LHCN-M2 (cell line): Measurements from ENCODE around the gene HOXC11. TPM values are rescaled to one million over a fixed set of nuclear protein-coding genes. Genes with fewer than 3 reads are reported as not detected.

Experiments used
- DNase-seq: peaks from one replicate; pipeline ENCODE4 v3.0.0-alpha.2; 2012; ENCODE audit warnings: low read depth
- total RNA-seq: library from RNA; depleted of rRNA; stranded (reverse); fragments of >200 nt; gene quantifications from 2 replicates; pipeline ENCODE4 v1.2.3, GENCODE V29; 2014

The HOXC11 gene
- total RNA-seq, 1 experiment from 2014 or later = 3.4 TPM

DNA sequence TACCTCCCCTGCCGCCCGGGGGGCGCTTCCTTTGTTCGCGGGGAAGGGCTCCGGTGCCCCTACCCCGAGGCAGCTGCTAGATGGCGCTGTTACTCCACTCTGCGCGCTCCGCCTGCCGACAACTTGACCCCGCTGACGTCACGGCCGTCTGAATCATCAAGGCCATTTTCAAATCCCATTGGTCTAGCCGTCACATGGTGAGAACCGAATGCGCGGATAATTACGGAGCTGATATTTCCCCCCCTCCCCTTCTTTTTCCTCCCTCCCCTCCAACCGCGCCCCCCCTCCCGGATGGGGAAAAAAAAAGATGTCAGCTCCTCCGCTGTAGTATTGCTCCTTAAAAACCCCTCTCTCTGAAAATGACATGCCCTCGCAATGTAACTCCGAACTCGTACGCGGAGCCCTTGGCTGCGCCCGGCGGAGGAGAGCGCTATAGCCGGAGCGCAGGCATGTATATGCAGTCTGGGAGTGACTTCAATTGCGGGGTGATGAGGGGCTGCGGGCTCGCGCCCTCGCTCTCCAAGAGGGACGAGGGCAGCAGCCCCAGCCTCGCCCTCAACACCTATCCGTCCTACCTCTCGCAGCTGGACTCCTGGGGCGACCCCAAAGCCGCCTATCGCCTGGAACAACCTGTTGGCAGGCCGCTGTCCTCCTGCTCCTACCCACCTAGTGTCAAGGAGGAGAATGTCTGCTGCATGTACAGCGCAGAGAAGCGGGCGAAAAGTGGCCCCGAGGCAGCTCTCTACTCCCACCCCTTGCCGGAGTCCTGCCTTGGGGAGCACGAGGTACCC is 12.2 kb downstream of the HOXC11 start, which contains the start of gene HOXC10:
Gene HOXC10 (plus strand): TSS at position 246 of the 791 bp plus-strand sequence. CDS start 114 bp downstream, at position 360.
- peak; percentile 95 for DNase-seq

DNA sequence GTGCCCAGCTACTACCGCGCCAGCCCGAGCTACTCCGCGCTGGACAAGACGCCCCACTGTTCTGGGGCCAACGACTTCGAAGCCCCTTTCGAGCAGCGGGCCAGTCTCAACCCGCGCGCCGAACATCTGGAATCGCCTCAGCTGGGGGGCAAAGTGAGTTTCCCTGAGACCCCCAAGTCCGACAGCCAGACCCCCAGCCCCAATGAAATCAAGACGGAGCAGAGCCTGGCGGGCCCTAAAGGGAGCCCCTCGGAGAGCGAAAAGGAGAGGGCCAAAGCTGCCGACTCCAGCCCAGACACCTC is 12.7 kb downstream of the HOXC11 start:
- no peak for DNase-seq

DNA sequence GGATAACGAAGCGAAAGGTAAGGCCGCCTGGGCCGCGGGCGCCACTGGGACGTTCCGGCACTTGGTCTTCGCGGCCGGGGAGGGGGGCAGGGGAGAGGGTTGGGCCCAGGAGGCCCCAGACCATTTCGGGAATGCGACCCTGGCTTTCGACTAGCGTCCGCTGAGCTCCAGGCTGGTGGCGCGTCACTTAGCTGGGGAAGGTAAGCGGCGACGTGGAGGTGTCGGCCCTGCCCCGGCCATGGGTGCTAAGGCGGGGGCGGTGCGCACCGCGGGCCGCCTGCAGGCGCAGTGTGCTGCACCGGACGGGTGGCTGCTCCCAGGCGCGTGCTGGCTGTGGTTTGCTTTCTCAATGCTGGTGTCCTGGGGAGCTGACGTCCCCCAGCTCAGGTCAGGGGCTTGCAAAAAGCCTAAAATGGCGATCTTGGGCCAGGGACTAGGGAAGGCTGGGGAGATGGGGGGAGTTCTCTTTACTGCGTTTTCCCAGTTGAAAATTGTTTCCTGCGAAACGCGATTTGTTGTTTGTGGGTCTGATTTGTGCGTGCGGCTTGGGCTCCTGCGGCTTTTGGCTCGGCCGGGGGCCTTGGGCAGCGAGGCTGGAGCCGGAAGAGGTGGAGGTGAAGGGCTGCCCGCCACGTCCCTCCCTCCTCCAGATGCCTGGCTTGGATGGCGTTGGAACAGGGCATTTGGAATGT is 13.2 kb downstream of the HOXC11 start:
- peak; percentile 36 for DNase-seq

DNA sequence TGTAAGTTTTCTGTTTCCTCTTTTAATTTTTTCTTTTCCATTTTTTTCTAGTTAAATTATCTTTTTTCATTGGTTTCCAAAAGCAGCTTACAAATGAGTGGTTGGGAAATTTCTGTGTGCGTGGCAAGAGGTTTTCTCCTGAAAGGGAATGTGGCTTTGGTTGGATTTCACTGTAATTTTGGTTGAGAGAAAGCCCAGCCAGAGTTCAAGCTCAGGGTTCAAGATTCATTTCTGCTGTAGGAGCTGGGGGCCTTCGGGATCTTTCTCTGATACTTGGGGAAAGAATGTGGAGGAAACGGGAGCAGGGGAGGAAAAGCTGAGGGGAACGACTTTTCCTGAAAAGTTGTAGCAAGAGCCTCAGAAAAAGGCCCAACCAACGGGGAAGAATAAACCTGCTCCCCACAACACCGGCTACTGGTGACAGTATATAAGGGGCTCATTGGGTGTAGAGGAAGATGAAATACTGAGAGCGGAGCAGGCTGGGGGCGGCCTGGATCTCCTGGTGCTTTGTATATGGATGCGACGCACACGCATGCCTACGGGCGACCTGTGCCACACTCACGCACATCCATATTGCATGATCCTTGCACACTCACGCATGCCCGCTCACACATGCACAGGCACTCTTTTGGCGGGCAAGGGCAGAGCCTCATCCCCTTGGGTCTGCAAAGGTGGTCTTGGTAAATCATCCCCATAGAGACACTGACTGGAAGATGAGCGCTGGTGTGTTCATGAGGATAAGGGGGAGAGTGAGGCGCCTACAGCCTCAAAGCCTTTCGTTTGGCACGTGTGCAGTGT is 14.0 kb downstream of the HOXC11 start:
- DNase-seq = no peak

DNA sequence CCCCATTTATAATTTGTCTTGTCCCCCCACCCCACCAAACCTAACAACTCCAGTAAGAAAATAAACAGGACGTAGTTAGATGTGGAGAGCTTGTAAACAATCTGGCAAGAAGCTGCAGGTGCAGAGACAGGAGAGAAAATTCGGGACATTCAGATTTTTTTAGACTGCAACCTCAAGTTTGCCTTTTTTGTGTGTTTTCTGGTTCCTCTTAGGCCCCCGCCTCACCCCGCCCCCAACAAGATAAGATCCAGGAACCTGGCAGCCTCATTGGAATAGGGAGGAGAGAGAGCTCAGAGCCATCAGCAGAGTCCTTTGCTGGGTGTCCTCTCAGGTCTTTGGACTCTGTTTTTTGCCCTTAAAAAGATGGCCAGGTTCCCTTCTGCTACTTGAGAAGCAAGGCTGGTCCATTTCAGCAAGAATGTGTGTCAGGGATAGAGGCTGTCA is 14.9 kb downstream of the HOXC11 start:
- DNase-seq = no peak

DNA sequence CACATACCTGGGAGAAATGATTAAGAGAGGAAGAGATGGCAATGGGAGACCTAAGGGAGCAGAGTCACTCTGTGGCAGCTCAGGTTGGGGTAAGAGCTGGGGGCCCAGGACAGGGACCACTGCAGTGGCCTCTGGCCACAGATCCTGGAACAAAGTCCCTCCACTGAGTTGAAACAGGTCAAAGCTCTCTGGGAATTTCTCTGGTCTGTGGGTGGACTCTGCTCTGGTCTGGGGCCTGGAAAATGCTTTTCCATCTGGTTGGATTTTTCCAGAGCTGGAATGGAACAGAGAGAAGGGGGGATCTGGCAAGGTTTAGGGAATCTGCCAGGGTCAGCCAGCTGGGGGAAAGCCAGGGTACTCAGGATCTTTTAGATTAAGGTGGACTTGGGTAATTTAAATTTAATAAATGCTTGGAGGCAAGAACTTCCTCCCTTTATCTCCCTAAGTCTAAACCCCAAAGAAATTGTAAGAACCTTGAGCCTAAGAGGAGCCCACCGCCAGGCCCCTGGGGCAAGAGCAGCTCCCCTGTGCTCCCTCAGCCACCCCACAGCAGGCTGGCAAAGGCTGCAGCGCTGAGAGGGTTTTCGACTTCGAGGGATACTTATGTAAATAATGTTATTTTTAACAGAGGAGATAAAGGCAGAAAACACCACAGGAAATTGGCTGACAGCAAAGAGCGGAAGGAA is 15.8 kb downstream of the HOXC11 start:
- DNase-seq = no peak

DNA sequence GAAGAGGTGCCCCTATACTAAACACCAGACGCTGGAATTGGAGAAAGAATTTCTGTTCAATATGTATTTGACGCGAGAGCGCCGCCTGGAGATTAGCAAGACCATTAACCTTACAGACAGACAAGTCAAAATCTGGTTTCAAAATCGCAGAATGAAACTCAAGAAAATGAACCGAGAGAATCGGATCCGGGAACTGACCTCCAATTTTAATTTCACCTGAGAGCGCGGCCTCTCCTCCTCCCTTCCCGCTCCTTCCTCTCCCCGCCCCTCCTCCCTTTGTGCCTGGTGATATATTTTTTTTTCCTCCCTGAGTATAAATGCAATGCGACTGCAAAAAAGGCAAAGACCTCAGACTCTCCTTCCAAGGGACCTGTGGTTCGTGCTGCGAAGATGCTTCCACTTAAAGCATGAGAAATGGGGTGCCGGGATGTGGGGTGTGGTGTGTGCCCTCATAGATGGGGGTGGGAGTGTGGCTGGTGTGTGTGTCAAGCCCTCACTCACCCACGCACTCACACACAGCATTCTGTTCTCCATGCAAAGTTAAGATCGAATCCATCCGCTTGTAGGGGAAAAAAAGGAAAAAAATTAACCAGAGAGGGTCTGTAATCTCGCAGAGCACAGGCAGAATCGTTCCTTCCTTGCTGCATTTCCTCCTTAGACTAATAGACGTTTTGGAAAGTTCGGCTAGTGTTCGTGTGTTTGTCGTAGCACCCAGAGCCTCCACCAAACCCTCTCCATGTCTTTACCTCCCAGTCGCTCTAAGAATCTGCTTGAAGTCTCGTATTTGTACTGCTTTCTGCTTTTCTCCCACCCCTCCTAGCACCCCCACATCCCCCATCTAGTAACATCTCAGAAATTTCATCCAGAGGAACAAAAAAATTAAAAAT is 16.5 kb downstream of the HOXC11 start:
- peak; percentile 25 for DNase-seq

DNA sequence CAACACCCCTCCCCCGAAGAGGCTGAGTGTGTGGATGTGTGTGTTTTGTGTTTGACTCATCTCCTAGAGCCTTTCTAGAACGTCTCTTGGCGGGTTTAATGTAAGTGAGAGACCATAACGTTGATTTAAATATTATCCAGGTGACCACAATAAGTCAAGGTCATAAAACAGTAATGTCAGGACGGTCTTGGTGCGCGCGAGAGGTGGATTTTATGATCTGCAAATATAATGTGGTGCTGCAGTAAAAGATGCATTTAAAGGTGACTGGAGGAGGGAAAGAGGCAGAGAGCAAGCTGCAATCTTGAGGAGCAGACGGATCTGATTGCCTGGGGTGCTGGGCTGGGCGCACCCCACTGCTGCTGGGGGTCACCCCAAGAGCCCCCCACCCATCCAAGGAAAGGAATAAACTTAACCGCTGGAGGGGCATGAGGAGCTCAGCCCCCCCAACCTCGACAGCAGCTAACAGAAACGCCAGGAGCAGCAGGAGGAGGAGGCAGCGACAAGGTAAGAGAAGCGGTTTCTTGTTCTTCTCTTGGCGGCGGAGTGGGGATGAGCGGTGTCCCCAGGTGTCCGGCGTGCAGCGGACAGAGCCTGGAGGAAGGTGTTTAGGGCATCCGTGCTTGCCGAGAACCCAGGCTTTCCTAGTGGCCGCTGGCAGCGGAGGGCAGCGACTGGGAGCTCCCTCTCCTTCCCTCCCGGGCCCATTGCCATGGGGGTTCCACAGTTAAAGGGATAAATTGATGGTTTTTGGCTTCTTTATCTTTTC is 17.6 kb downstream of the HOXC11 start:
- DNase-seq = peak; percentile 18

DNA sequence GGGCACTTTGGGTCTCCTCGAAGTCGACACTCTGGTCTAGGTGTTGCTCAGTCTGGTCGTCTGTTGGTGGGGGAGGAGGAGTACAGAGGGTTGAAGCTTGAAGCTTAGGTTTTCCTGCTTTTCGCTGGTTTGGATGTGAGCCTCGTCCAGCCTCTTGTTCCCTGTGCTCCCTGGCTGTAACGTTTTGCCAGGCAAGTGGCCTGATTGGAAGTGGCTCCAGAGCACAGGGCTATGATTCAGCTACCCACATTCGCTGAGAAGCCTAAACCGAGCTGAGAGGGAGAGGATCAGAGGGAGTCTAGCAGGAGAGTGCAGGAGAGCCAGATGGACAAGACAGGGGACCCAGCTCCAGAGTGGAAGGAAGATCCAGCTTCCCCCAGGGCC is 18.1 kb downstream of the HOXC11 start:
- DNase-seq = peak; percentile 69

DNA sequence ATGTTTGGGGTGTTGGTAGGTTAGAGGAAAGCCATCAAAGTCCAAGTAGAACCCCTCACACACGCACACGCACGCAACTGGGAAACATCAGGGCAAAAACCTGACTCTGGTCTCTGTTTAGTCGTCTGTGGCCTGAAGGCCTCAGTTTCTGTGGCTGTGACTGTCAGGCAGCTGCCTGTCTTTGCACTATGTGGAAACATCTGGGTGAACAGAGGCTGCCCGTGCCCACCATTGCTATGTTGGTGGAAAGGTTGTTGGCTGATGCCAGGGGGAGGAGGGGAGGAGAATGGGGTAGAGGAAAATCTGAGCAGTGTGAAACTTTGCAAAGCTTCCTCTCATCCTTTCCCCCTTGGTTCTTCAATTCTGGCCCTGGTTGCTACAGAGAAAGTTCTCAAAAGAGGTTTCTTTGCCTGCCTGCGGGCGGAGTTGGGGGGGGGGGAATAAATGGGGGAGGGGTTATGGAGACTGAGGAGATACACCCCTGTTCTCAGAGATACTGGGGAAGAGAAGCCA is 19.5 kb downstream of the HOXC11 start:
- no peak for DNase-seq

DNA sequence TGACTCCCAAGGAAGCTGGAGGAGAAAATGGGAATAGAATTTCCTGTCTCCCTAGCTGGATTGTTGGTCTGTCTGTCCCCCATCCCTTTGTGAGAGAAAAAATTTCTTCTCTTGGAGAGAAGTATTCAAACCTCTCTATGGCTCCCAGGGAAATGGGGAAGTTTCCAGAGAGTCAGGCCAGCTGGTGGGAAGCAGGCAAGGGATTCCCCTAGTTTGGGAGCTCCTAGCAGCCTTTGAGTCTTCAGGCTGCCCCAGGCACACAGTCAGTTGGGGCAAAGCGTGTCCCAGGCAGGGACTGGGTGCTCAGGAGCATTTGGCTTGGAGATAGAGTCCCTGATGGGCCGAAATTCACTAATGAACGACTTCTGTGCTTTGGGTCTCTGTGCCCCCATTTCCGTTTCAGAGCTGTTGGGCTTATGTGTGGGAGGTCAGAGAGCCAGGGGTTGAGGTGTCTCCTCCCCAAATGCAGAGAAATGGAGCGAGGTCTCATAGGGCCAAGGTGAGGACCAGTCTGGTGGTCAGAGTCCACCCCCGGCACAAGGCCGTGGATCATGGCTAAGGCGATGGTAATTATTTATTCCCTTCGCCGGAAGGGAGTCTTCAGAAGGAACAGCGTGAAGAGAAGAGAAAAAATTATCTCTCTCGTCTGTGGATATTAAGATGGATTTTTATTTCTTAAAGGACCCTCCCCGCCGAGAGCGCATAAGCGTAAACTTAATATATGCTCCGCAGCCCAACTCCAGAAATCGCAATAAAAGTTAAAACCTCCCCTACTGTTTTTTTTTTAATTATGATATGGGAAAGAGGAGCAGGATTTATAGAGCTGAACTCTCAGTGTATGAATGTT is 20.5 kb downstream of the HOXC11 start:
- no peak for DNase-seq

DNA sequence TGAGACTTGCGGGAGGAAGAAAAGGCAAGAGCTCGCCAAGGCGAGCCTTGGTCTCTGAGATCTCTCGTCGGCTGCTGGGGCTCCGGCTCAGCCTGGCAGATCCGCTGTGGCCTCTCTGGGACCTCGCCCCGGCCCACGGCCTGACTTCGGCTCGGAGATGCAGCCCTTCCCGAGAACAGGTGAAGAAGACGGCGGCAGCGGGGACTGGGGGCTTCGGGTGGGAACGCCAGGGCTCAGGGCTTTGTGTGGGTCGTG is 21.0 kb downstream of the HOXC11 start:
- DNase-seq = no peak

DNA sequence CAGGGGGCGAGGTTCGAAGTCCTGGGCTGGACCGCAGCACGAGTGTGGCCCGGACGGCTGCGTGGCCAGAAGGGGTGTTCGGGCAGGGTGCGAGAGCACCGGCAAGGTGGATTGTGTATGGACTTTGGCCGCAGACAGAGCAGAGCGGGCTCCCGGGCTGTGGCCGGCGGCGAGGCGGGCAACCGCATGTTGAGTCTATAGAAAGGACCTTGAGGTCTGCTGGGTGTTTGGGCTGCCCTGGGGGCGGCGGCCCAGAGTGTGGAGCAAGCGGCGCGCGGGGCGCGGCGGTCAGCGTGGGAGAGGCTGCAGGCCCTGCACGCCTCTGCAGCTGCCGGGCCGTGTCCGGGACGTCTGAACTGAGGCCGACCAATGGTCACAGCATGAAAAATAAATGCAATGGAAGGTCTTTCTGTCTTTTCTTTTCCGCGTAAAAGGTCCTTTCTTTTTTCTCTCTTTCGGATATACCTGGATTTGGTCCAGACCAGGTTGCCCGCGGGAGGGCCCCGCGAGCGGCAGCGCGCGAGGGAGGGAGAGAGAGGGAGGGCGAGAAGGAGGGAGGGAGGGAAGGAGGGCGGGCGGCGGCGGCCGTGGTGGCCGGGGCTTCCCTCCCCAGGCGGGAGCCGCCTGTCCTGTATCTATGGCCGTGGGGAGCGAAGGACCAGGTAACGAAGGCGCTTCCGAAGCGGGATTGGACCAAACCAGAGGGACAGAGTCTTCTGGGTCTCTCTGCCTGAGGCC is 21.5 kb downstream of the HOXC11 start:
- DNase-seq = no peak

DNA sequence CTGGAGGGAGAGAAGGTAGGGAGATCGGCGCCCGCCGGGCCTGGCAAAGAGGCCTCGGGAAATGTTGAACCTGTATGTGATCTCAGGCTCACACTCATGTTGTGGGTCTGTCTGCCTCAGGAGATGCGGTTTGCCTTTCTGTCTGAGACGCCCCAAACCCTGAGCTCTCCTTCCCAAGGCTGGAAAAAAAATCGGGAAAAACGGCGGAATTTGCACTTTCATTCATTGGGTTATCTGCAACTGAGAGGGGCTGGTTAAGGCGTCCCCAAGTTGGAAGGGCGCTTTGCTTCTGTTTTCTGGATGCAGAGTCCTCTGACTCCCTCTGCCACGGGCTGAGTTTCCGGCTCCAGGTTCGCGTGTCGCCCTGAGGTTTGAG is 22.1 kb downstream of the HOXC11 start:
- DNase-seq = no peak

DNA sequence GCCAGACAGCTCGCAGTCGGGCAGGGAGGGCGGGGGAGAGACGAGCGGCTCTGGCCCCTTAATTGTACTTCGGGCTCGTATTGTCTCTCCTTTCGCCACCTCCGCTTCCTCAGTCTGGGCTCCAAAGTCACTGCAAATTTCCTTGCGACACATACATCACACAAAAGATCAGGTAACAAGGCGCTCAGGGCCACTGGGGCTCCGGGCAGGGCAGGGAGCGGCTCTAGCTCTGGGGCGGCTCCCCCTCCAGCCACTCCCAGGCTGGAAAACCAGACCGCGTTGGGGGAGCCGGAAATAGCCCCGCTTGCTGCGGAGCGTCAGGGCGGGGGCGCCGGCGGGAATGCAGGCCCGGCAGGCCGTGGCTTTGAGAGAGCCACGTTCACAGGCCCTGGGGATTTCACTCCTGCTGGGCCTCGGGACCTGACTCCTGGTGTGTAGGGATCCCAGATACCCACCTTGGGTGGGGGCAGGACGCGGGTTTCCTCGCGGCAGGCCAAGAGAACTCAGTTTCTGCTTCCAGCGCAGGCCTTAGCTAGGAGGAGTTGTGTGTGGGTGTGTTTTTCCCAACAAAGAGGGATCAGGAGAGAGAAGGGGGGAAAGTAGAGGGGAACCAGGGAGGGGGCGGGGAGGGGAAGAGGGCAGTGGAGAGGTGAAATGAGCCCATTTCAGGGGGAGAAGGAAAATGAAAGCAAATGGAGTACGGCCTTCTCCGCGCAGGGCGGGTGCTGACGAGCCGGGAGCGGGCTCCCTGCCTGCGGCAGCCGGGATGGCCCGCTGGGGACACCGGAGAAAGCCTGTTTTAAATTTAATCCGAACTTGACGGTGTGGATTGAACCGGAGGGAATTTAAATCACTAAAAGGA is 22.7 kb downstream of the HOXC11 start:
- no peak for DNase-seq

DNA sequence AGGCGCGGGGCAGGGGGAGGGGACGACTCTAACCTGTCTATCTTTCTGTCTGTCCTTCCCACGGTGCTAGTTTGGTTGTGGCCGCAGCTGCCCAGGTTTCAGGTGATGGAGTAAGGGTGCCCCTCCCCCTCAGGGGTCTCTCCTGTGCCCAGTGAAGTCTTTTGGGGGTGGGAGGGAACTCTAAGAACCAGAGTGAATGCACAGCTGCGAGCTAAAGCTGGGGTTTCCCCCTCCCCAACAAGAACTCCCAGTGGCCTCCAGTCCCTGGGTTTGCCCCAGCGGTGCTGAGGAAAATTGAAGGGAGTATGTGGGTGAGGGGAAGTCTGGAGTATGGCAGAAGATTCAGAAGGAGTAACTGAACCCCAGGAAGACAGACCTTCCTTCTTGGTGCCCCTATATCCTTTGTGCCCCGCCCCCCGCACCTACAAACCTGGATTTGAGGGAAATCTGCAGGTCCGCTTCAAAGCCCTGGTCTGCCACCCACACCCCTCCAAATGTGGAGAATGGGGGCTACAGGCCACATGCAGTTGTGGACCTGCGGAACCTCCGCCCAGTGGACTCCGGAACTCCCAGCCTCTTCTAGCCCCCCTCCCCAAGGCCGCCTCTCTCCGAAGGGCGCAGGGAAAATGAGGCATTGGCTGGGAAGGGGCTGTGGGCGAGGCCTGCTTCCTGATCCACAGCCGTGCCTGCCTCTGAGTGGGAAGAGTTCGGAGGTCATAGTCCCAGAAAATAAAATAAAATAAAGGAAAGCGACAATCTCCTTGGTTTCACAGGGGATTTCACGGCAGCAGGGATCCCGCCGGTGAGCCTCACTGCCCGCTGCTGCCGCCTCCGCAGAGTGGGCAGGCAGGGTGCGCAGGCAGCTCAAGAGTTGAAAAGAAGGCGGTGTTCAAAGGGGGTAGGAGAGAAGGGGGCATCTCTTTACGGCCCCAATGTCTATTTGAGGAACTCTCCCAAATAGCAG is 23.6 kb downstream of the HOXC11 start:
- no peak for DNase-seq
